Measurements from ENCODE around the gene MLLT1.
"Not testable (repeated sequence)": the region's sequence is repeated elsewhere in the genome, so short reads cannot be mapped to it uniquely, and the experiment has no call there.

The MLLT1 gene

GRCh38 chr19:6279931-6280591 lies at the start of gene MLLT1:
Gene MLLT1, minus strand, starts transcription at chr19:6279975. Its CDS starts 191 bp downstream, at chr19:6279784.
- DNase-seq: peak; percentile 95

DNA sequence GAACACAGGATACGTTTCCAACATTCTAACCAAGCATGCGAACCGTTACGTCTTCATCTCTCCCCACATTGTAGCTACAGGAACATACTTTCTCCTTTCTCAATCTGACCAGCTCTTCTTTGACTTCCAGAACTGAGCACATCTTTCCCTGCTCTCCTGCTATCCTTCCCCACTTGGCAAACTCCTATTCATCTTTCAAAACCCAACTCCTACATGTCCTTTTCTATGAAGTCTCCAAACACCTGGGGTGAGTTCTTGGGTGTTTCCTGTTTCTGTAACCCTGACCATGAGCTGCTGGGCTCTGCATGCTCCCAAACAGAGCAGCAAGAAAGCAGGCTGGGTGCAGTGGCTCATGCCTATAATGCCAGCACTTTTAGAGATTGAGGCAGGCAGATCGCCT lies 47.0 kb upstream of the MLLT1 start:
- no peak for DNase-seq

DNA sequence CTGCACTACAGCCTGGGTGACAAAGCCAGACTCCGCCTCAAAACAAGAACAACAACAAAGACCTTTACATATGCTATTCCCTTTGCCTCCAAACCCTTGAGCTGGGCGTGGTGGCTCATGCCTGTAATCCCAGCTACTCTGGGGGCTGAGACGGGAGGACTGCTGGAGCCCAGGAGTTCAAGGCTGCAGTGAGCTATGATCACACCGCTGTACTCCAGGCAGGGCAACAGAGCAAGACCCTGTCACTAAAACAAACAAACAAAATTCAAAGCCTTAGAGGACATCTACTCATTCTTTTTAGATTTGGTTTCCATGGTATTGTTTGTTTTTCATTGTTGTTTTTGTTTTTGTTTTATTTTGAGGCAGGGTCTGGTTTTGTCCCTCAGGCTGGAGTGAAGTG lies 45.8 kb upstream of the MLLT1 start:
- no peak for DNase-seq

DNA sequence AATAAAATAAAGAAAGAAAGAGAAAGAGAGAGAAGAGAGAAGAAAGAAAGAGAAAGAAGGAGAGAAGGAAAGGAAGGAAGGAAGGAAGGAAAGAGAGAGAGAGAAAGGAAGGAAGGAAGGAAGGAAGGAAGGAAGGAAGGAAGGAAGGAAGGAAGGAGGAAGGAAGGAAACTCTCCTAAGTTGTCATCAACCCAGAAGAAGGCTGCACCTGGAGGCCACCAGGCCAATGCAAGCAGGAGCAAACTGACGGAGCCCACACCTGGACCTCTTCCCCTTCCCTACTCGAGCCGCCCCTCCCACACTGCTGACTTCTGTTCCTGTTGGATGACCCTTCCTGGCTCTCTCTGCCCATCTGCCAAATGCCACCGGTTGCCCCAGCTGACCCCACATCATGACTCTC lies 45.0 kb upstream of the MLLT1 start:
- no peak for DNase-seq

DNA sequence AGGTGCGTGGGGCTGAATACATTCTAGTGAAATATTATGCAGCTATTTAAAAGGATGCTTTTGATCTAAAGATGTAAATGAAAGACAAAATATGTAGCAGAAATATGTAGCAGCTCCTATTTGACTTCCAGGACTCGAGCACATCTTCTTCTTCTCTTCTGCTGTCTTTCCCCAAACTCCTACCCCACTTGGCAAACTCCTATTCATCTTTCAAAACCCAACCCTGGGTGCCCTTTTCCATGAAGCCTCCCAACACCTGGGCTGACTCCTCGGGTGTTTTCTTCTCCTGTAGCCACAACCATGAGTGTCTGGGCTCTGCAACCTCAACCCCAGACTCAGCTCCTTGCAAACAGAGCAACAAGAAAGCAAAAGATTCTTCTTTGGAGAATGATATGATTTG lies 42.5 kb upstream of the MLLT1 start:
- DNase-seq: no peak

DNA sequence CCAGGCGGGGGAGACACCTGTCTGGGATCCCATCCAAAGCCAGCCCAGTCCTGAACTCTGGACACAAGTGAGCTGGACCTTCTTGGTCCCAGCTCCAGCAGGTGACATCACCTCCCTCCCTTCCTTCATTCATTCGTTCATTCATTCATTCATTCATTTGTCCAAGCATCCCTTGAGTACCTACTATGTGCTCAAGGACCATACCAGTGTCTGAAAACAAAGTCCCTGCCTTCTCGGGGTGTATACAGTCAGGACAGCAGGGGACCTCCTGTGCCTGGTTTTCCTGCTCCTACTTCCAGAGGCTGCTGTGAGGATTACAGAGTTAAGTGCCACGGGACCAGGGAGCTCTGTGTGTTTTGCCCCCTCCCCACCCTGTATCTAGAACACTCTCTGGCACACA lies 39.6 kb upstream of the MLLT1 start:
- DNase-seq: no peak

DNA sequence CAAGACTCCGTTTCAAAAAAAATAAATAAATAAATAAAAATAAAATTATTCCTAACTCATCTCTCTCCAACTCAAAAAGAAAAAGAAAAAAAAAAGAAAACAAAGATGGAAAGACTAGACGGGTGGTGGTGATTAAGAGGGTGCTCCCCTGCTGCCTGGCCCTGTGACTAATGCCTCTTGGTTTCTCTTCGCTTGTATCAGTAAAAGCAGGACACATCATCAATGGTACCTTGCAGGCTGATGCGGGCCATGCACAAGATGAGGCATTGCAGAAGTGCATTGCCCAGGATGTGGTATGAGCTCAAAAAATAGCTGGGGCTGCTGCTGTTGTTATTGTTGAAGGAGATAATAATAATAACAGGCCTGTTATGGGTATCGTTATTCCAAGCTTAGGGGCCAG lies 39.0 kb upstream of the MLLT1 start:
- DNase-seq: no peak

DNA sequence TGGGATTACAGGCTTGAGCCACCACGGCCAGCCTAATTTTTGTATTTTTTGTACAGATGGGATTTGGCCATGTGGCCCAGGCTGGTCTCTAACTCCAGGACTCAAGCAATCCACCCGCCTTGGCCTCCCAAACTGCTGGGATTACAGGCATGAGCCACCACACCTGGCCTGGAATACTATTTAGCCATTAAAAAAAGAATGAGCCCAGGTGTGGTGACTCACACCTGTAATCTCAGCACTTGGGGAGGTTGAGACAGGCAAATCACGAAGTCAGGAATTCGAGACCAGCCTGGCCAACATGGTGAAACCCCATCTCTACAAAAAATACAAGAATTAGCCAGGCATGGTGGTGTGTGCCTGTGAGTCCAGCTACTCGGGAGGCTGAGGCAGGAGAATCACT lies 35.9 kb upstream of the MLLT1 start:
- not testable (repeated sequence) for DNase-seq

GRCh38 chr19:6313398-6313969 lies 33.7 kb upstream of the MLLT1 start:
- no peak for DNase-seq

GRCh38 chr19:6312018-6312417 lies 32.2 kb upstream of the MLLT1 start:
- DNase-seq: no peak

GRCh38 chr19:6298413-6298812 lies 18.6 kb upstream of the MLLT1 start:
- DNase-seq: no peak

- no peak for DNase-seq
Observed at GRCh38 chr19:6297202-6297601, 17.4 kb upstream of the MLLT1 start.

- no peak for DNase-seq
Observed at GRCh38 chr19:6292006-6292405, 12.2 kb upstream of the MLLT1 start.

GRCh38 chr19:6288737-6289136 lies 9.0 kb upstream of the MLLT1 start:
- no peak for DNase-seq

DNA sequence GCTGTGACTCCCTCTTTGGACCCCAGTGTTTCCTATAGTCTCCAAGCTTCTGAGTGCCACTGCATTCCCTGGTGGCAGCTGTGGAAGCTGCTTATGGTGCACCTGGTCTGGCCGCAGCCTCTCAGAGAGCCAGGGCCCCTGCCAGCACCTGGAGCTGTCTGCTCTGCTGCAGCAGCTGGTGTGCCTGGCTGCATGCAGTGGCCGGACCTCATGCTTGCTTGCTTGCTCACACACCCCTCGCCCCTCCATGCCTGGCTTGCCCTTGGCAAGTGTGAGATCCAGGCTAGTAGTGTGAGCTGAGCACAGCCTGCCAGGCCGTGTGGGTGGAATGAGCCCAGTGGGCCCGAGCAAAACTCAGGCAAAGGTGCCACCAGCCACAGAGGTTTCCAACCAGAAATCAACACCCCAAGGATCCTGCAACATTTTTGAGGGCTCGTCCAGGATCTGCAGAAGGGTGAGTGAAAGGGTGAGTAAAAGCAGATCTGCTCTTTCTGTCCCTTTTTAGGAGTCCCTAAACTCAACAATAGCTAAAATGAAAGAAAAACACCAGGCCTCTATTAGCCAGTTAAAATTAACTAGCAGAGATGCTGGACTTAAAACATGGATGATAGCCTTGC lies 7.6 kb upstream of the MLLT1 start:
- no peak for DNase-seq

- DNase-seq: no peak
Observed at GRCh38 chr19:6286676-6287075, 6.9 kb upstream of the MLLT1 start.

DNA sequence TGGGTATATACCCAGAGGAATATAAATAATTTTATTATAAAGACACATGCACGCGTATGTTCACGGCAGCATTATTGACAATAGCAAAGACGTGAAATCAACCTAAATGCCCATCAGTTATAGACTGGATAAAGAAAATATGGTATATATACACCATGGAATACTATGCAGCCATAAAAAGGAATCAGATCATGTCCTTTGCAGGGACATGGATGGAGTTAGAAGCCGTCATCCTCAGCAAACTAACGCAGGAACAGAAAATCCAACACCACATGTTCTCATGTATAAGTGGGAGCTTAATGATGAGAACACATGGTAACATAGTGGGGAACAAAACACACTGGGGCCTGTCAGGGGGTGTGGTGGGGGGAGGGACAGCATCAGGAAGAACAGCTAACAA lies 2.6 kb upstream of the MLLT1 start:
- DNase-seq: not testable (repeated sequence)

DNA sequence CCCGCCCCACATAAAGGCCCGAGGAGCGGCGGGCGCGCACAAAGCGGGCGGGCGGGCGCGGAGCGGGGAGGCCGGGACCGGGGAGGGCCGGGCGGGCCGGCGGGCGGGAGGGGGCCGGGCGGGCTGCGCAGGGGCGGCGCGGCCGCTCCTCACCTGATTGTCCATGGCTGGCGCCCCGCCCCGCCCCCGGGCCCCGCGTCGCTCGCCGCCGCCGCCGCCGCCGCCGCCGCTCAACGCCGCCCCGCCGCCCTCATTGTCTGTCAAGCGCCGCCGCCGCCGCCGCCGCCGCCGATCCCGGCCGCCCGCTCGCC lies 200 bp downstream of the MLLT1 start:
- DNase-seq: no peak

DNA sequence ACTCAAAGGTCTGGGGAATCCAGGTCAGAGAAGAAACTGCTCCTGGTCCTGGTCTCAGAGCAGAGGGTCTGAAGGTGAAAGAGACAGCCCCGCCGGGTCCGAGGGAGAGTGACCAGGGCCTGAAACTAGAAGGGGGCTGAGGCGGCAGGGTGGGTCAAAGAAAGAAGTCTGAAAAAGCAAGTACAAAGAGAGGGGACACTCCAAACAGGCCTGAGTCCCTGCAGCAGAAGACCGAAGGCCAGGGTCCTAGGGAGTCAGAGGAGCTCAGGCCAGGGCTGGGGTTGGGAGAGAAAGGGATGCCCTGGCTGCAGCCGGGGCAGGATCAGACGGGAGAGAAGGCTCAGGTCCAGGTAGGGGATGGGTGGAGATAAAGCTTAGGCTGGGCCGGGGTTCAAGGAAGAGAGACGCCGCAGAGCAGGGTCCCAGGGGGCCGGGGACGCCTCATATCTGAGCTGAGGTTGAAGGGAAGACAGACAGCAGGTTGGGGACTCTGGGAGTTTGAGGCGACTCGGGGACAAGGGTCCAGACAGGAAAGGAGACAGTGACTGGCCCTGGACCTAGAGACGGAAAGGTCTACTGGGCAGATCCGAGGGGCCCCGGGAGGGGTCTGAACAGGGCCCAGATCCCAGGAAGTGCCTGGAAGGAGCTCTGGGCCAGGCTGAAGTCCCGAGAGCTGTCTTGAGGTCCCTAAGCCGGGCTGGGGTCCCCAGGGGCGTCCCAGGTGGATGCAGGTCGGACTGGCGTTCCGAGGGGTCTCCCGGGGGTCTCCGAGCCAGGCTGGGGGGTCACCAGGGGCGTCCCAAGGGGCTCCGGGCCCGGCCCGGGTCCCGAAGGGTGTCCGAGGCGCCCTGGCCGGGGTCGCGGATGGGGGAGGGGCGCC lies 795 bp downstream of the MLLT1 start:
- DNase-seq: no peak

DNA sequence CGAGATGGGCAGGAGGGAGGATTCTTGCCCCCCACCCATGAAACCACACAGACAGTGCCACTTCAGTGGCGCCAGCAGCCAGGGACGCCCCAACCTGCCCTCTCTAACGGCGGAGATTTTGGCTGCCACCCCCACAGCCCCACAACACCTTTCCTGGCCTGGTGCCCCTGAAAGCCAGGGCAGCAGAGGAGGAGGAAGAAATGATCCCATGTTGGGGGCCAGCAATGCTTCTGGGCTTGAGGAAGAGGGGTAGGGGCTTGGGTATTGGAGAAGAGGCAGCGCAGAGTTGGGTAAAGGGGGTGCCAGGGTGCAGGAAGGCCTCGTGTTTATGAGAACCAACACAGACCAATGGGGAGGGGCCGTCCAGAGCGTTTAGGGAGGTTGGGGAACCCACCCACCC lies 1.7 kb downstream of the MLLT1 start:
- no peak for DNase-seq

GRCh38 chr19:6276447-6276846 lies 3.3 kb downstream of the MLLT1 start:
- DNase-seq: no peak

- no peak for DNase-seq
Observed at GRCh38 chr19:6275170-6275744, 4.5 kb downstream of the MLLT1 start.

GRCh38 chr19:6274756-6275155 lies 5.0 kb downstream of the MLLT1 start:
- no peak for DNase-seq

All from T1000 (cell line).